ENCODE results near the gene PDE4A. TPM values are rescaled to one million over a fixed set of nuclear protein-coding genes. Genes with fewer than 3 reads are reported as not detected.

The PDE4A gene
- total and polyA plus RNA-seq, 9 donors: 0.71 to 4.8 (median 2.6) TPM

DNA sequence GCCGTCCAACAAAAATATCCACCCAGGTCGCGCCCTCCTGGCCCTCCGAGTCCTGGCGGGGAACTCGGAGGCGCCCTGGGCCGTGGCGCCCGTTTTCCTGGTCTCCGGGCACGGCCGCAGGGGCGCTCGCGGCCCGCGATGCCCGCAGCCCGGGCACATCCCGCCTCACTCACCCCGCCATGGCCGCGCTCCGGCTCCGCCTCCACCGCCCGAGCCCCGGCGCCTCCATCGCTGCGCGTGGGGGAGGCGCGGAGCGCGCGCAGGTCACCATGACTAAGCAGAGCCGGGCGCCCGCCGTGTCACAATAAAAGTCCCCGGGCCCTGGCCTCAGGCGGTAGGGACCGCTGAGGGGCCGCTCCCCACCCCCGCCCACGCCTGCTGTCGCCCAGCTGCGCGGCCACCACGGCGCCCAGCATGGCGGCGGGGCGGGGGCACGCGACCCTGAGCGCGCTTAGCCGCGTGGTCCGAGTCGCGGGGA, 82.2 kb downstream of the PDE4A start:
- TF ChIP-seq POLR2A (IDR thresholded peaks at IDR 0.05) (peak; percentile 61), EP300 (IDR thresholded peaks at IDR 0.05) (no peak)
- TF ChIP-seq, protein P1, sequence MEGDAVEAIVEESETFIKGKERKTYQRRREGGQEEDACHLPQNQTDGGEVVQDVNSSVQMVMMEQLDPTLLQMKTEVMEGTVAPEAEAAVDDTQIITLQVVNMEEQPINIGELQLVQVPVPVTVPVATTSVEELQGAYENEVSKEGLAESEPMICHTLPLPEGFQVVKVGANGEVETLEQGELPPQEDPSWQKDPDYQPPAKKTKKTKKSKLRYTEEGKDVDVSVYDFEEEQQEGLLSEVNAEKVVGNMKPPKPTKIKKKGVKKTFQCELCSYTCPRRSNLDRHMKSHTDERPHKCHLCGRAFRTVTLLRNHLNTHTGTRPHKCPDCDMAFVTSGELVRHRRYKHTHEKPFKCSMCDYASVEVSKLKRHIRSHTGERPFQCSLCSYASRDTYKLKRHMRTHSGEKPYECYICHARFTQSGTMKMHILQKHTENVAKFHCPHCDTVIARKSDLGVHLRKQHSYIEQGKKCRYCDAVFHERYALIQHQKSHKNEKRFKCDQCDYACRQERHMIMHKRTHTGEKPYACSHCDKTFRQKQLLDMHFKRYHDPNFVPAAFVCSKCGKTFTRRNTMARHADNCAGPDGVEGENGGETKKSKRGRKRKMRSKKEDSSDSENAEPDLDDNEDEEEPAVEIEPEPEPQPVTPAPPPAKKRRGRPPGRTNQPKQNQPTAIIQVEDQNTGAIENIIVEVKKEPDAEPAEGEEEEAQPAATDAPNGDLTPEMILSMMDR (IDR thresholded peaks at IDR 0.05): peak in 1 of 3 donors; percentile 24
- no peaks in the 10 kb centered on the region for H3K9me3 ChIP-seq
- DNase-seq: peak; percentile 91 to 94 (median 93)
- WGBS, 3 donors: 0% methylated on average over 59 to 65 of the region's 65 CpGs
- peak overlapping the region; percentile 83 to 90 for H3K27ac ChIP-seq
- H3K27me3 ChIP-seq: no peaks in the 10 kb centered on the region
- intact Hi-C loops (cut with DNase I): loop anchor here in 1 of 4 donors (5.0 kb wide), 1 partner anchor 65 kb away; the partner anchor contains the start of genes CDKN2D and KRI1
- peaks cover 3% of the 10 kb centered on the region for H3K4me1 ChIP-seq (ENCODE audit: insufficient read depth)
- peak overlapping the region; percentile 98 for H3K4me3 ChIP-seq
- H3K36me3 ChIP-seq: no peaks in the 10 kb centered on the region

GRCh38 chr19:10503002-10503789, 82.9 kb downstream of the PDE4A start, which contains the start of gene KEAP1:
Gene KEAP1, minus strand, starts transcription at chr19:10503356. Its CDS starts 3,323 bp downstream, at chr19:10500033.
- peak in 4 of 5 donors; percentile 37 to 67 (median 52) for DNase-seq
- H3K27ac ChIP-seq: peak within 1 kb of the TSS; percentile 83 to 90
- H3K9me3 ChIP-seq: no peaks in the 10 kb centered on the region
- H3K4me1 ChIP-seq (ENCODE audit: insufficient read depth): peaks cover 3% of the 10 kb centered on the region
- TF ChIP-seq, protein P1 (IDR thresholded peaks at IDR 0.05): no peak
- TF ChIP-seq POLR2A (IDR thresholded peaks at IDR 0.05) (no peak), EP300 (IDR thresholded peaks at IDR 0.05) (no peak)
- intact Hi-C loops (cut with DNase I): loop anchor here in 1 of 4 donors (5.0 kb wide), 1 partner anchor 64 kb away; the partner anchor contains the start of genes CDKN2D and KRI1
- 1 to 2% (median 2%) methylated on average over 48 to 73 of the region's 73 CpGs for WGBS, 3 donors
- no peaks in the 10 kb centered on the region for H3K27me3 ChIP-seq
- H3K36me3 ChIP-seq: no peaks in the 10 kb centered on the region
- peak within 1 kb of the TSS; percentile 98 for H3K4me3 ChIP-seq

DNA sequence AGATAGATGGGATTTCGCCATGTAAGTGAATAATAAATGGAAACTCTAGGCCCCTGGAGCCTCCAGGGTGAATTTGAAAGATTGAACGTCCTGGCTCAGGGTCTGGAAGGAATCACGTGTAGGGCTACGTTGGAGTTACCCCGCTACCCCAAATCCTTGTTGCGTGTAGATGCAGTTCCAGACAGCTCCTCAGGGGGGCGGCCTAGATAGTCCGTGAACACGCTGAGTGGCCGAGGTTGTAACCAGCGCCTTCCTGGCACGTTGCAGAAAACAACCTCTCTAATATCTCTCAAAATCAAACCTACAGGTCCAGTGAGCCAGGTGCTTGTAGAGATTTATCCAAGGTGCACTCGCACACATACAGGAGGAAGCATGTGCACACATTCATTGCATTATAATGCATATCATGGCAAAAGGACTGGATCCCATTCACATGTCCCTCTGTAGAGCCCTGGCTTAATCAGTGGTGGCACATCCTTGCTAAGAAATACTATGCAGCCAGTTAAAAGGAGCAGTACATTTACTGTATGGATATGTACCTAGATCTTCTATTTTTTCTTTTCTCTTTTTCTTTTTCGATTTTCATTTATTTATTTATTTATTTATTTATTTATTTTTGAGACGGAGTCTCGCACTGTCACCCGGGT, 85.4 kb downstream of the PDE4A start:
- Histone ChIP-seq H3K9me3 (no peaks in the 10 kb centered on the region), H3K4me1 (ENCODE audit: insufficient read depth) (no peaks in the 10 kb centered on the region), H3K4me3 (no peak overlapping the region), H3K27me3 (no peaks in the 10 kb centered on the region), H3K36me3 (no peaks in the 10 kb centered on the region), H3K27ac (no peak overlapping the region)
- TF ChIP-seq, protein P1 (IDR thresholded peaks at IDR 0.05): peak; percentile 30 to 55 (median 43)
- no peak for TF ChIP-seq EP300 (IDR thresholded peaks at IDR 0.05)
- DNase-seq: peak; percentile 49 to 82 (median 70)
- 25 to 30% (median 27%) methylated on average over 17 of the region's 17 CpGs for whole genome bisulfite sequencing, 3 donors
- intact Hi-C loops (cut with DNase I): no loop called here

GRCh38 chr19:10508036-10508435, 87.7 kb downstream of the PDE4A start:
- intact Hi-C loops (cut with DNase I): no loop called here
- Histone ChIP-seq H3K4me3 (no peak overlapping the region), H3K36me3 (no peaks in the 10 kb centered on the region), H3K27ac (no peak overlapping the region), H3K9me3 (no peaks in the 10 kb centered on the region), H3K27me3 (no peaks in the 10 kb centered on the region), H3K4me1 (ENCODE audit: insufficient read depth) (no peaks in the 10 kb centered on the region)
- no peak for DNase-seq
- WGBS, 3 donors: 78 to 91% (median 83%) methylated on average over 16 of the region's 16 CpGs
- TF ChIP-seq EP300 (IDR thresholded peaks at IDR 0.05) (no peak), POLR2A (IDR thresholded peaks at IDR 0.05) (no peak)
- TF ChIP-seq, protein P1 (IDR thresholded peaks at IDR 0.05): no peak

All from ovary (tissue), 9 donors.